Measurements from ENCODE around the gene KRTAP3-3.

KRTAP3-3 gene

GRCh38 chr17:41009301-41009760, 15.4 kb upstream of the KRTAP3-3 start (continued):
- TF ChIP-seq CSRNP3 (CRISPR knock-in tag; IDR thresholded peaks at IDR 0.05): no peak
- TF ChIP-seq ESRRG (CRISPR knock-in tag; IDR thresholded peaks at IDR 0.05): no peak
- TF ChIP-seq TOX (CRISPR knock-in tag; IDR thresholded peaks at IDR 0.05; ENCODE audit: borderline replicate concordance): no peak
- TF ChIP-seq ISL1 (CRISPR knock-in tag; IDR thresholded peaks at IDR 0.05): no peak
- TF ChIP-seq ARNTL (CRISPR knock-in tag; IDR thresholded peaks at IDR 0.05; ENCODE audit: borderline replicate concordance, low read depth): no peak
- no peak for TF ChIP-seq ZFP3 (CRISPR knock-in tag; IDR thresholded peaks at IDR 0.05)

GRCh38 chr17:41008811-41009210, 14.8 kb upstream of the KRTAP3-3 start, which contains the start of gene KRTAP3-1:
Gene KRTAP3-1 (minus strand): TSS chr17:41009128. CDS start chr17:41009074, 54 bp downstream.
- TF ChIP-seq RARB (CRISPR knock-in tag; IDR thresholded peaks at IDR 0.05): no peak
- no peak for TF ChIP-seq PPARA (CRISPR knock-in tag; IDR thresholded peaks at IDR 0.05; ENCODE audit: borderline replicate concordance)
- no peak for TF ChIP-seq TCF4 (CRISPR knock-in tag; IDR thresholded peaks at IDR 0.05; ENCODE audit: borderline replicate concordance)
- TF ChIP-seq ZC3H10 (CRISPR knock-in tag; IDR thresholded peaks at IDR 0.05): no peak
- no peak for TF ChIP-seq ZNF8 (CRISPR knock-in tag; IDR thresholded peaks at IDR 0.05)
- TF ChIP-seq ESRRG (CRISPR knock-in tag; IDR thresholded peaks at IDR 0.05): no peak
- no peak for TF ChIP-seq TSHZ2 (CRISPR knock-in tag; IDR thresholded peaks at IDR 0.05)
- TF ChIP-seq TOX (CRISPR knock-in tag; IDR thresholded peaks at IDR 0.05; ENCODE audit: borderline replicate concordance): no peak
- TF ChIP-seq CSDC2 (CRISPR knock-in tag; IDR thresholded peaks at IDR 0.05): no peak
- no peak for TF ChIP-seq ARNTL (CRISPR knock-in tag; IDR thresholded peaks at IDR 0.05; ENCODE audit: borderline replicate concordance, low read depth)
- TF ChIP-seq ZFP3 (CRISPR knock-in tag; IDR thresholded peaks at IDR 0.05): no peak
- TF ChIP-seq CREB5 (CRISPR knock-in tag; IDR thresholded peaks at IDR 0.05; ENCODE audit: low read depth): no peak
- no peak for TF ChIP-seq ZFP30 (CRISPR knock-in tag; IDR thresholded peaks at IDR 0.05)
- no peak for ATAC-seq

- TF ChIP-seq ZNF70 (CRISPR knock-in tag; IDR thresholded peaks at IDR 0.05) (no peak), OSR1 (CRISPR knock-in tag; IDR thresholded peaks at IDR 0.05) (no peak), ARNTL (CRISPR knock-in tag; IDR thresholded peaks at IDR 0.05; ENCODE audit: borderline replicate concordance, low read depth) (no peak), TCF4 (CRISPR knock-in tag; IDR thresholded peaks at IDR 0.05; ENCODE audit: borderline replicate concordance) (no peak), CSDC2 (CRISPR knock-in tag; IDR thresholded peaks at IDR 0.05) (no peak), TSHZ2 (CRISPR knock-in tag; IDR thresholded peaks at IDR 0.05) (no peak)
- ATAC-seq: no peak
These were observed 10.4 kb upstream of the KRTAP3-3 start for GRCh38 chr17:41004397-41004796.

- no peak for TF ChIP-seq GLIS3 (CRISPR knock-in tag; IDR thresholded peaks at IDR 0.05)
- no peak for TF ChIP-seq CSRNP3 (CRISPR knock-in tag; IDR thresholded peaks at IDR 0.05)
- no peak for TF ChIP-seq OSR1 (CRISPR knock-in tag; IDR thresholded peaks at IDR 0.05)
- no peak for TF ChIP-seq TCF4 (CRISPR knock-in tag; IDR thresholded peaks at IDR 0.05; ENCODE audit: borderline replicate concordance)
- no peak for TF ChIP-seq POU6F1 (CRISPR knock-in tag; IDR thresholded peaks at IDR 0.05; ENCODE audit: borderline replicate concordance, low read depth)
- ATAC-seq: no peak
These were observed 10.0 kb upstream of the KRTAP3-3 start for GRCh38 chr17:41003926-41004325.
